SK-N-SH (cell line): ENCODE data around the gene TCF25. TPM values are rescaled to one million over a fixed set of nuclear protein-coding genes. Genes with fewer than 3 reads are reported as not detected.

Experiments used
- CTCF ChIA-PET: fragments of 300-600, 350-600 bp; formaldehyde crosslinking; extraction: SDS; loops from one replicate; lab custom pipeline; 2021; lab: Yijun Ruan, JAX
- POLR2A ChIA-PET: fragments of 350-600 bp; sonication (Branson Sonifier 250); formaldehyde crosslinking; extraction: SDS; loops from one replicate; lab custom pipeline; 2020; ENCODE audit warnings: antibody characterized with exemption, inconsistent platforms; lab: Yijun Ruan, JAX
- DNase-seq: peaks from one replicate; pipeline ENCODE4 v3.0.0; 2012
- H2AFZ ChIP-seq: fragments of 200-600 bp; sonication (generic); 2 replicates; pipeline ENCODE4 v1.8.1; 2016; ENCODE audit warnings: antibody characterized with exemption, mild to moderate bottlenecking, low read depth
- H3F3A ChIP-seq: fragments of 200-600 bp; sonication (generic); replicated peaks from 2 replicates; pipeline ENCODE3; 2016; ENCODE audit warnings: antibody characterized with exemption, mild to moderate bottlenecking; ENCODE audit not compliant: insufficient read depth
- H3K27ac ChIP-seq, 2 experiments: fragments of 200-500 bp in 1 of 2; fragments of 200-600 bp in 1 of 2; sonication (Bioruptor generic) in 1 of 2; sonication (generic), shearing (Covaris generic) in 1 of 2; 2 replicates each; pipeline versions ENCODE4 v1.5.1 to v1.6.1; 2014 to 2016; ENCODE audit warnings: low read depth in 2 of 2, inconsistent platforms in 1 of 2, low read length in 1 of 2, mild to moderate bottlenecking in 1 of 2, mixed read lengths in 1 of 2
- H3K27me3 ChIP-seq: fragments of 200-600 bp; sonication (generic), shearing (Covaris generic); 2 replicates; pipeline ENCODE4 v1.6.1; 2016; ENCODE audit warnings: mixed run types; ENCODE audit not compliant: insufficient read depth
- H3K36me3 ChIP-seq, 2 experiments: fragments of 200-500 bp in 1 of 2; fragments of 200-600 bp in 1 of 2; sonication (Bioruptor generic) in 1 of 2; sonication (generic) in 1 of 2; replicated peaks in 1 of 2; 2 replicates each; pipeline versions ENCODE3 to v1.5.1; 2014 to 2016; ENCODE audit warnings: low read length in 1 of 2, mild to moderate bottlenecking in 1 of 2; ENCODE audit not compliant: insufficient read depth in 2 of 2, control insufficient read depth in 1 of 2
- H3K4me1 ChIP-seq, 2 experiments: fragments of 200-500 bp in 1 of 2; fragments of 200-600 bp in 1 of 2; sonication (Bioruptor generic) in 1 of 2; sonication (generic), shearing (Covaris generic) in 1 of 2; 2 replicates each; pipeline versions ENCODE4 v1.5.1 to v1.6.1; 2014 to 2016; ENCODE audit warnings: low read depth in 1 of 2, low read length in 1 of 2, mixed run types in 1 of 2; ENCODE audit not compliant: insufficient read depth in 2 of 2, control insufficient read depth in 1 of 2
- H3K4me2 ChIP-seq: fragments of 200-600 bp; sonication (generic), shearing (Covaris generic); 2 replicates; pipeline ENCODE4 v1.6.1; 2017; ENCODE audit warnings: mixed run types
- H3K4me3 ChIP-seq, 2 experiments: fragments of 200-500 bp in 1 of 2; fragments of 200-600 bp in 1 of 2; sonication (Bioruptor generic) in 1 of 2; sonication (generic), shearing (Covaris generic) in 1 of 2; 2 replicates each; pipeline versions ENCODE4 v1.5.1 to v1.8.1; 2014 to 2016; ENCODE audit warnings: low read depth in 2 of 2, inconsistent platforms in 1 of 2, low read length in 1 of 2, mild to moderate bottlenecking in 1 of 2, mixed read lengths in 1 of 2, moderate library complexity in 1 of 2
- H3K79me2 ChIP-seq: fragments of 200-600 bp; sonication (generic); 2 replicates; pipeline ENCODE4 v1.8.1; 2017; ENCODE audit warnings: mild to moderate bottlenecking; ENCODE audit not compliant: insufficient read depth
- H3K9ac ChIP-seq: fragments of 200-600 bp; sonication (generic); 2 replicates; pipeline ENCODE4 v1.6.1; 2017; ENCODE audit warnings: mixed run types
- H3K9me2 ChIP-seq: fragments of 200-600 bp; sonication (generic); 2 replicates; pipeline ENCODE4 v1.6.1; 2017; ENCODE audit warnings: mixed run types
- H3K9me3 ChIP-seq: fragments of 200-600 bp; sonication (generic); 2 replicates; pipeline ENCODE4 v1.6.1; 2017; ENCODE audit warnings: mixed run types, mild to moderate bottlenecking, moderate library complexity
- H4K20me1 ChIP-seq: fragments of 200-600 bp; sonication (generic); 2 replicates; pipeline ENCODE4 v1.6.1; 2017; ENCODE audit warnings: mild to moderate bottlenecking, mixed run types; ENCODE audit not compliant: insufficient read depth
- CHD2 ChIP-seq: fragments of 150-350 bp; IDR thresholded peaks from 2 replicates; pipeline ENCODE4 v1.6.1; 2018; ENCODE audit warnings: low read length; ENCODE audit not compliant: partially characterized antibody
- EP300 ChIP-seq, 2 experiments: IDR thresholded peaks; 2 replicates each; pipeline versions ENCODE4 v1.4.0 to v1.6.1; 2012; ENCODE audit warnings: borderline replicate concordance in 1 of 2, low read depth in 1 of 2, low read length in 1 of 2
- FOXM1 ChIP-seq: IDR thresholded peaks from 2 replicates; pipeline ENCODE4 v1.4.0; 2012; ENCODE audit warnings: low read depth, mild to moderate bottlenecking
- GABPA ChIP-seq: IDR thresholded peaks from 2 replicates; pipeline ENCODE4 v1.4.0; 2012; ENCODE audit warnings: low read depth, mild to moderate bottlenecking
- JUND ChIP-seq: IDR thresholded peaks from 2 replicates; pipeline ENCODE4 v1.4.0; 2012
- NFIC ChIP-seq: IDR thresholded peaks from 2 replicates; pipeline ENCODE4 v1.4.0; 2012; ENCODE audit warnings: borderline replicate concordance
- PBX3 ChIP-seq: IDR thresholded peaks from 2 replicates; pipeline ENCODE4; 2012
- POLR2AphosphoS5 ChIP-seq: IDR thresholded peaks from 2 replicates; pipeline ENCODE4 v1.6.1; 2012; ENCODE audit warnings: low read depth, low read length
- RFX5 ChIP-seq: IDR thresholded peaks from 2 replicates; pipeline ENCODE4 v1.6.1; 2012; ENCODE audit warnings: mild to moderate bottlenecking, improper control_type of control experiment, low read length
- TCF12 ChIP-seq: IDR thresholded peaks from 2 replicates; pipeline ENCODE4 v1.4.0; 2012
- TEAD4 ChIP-seq: IDR thresholded peaks from 2 replicates; pipeline ENCODE4 v1.4.0; 2012; ENCODE audit warnings: mild to moderate bottlenecking, borderline replicate concordance; ENCODE audit not compliant: insufficient read depth
- USF1 ChIP-seq: IDR thresholded peaks from 2 replicates; pipeline ENCODE4 v1.4.0; 2012; ENCODE audit warnings: low read depth, borderline replicate concordance
- YY1 ChIP-seq: IDR thresholded peaks from 2 replicates; pipeline ENCODE4 v1.4.0; 2012; ENCODE audit warnings: low read depth, mild to moderate bottlenecking
- WGBS: methylation state at CpG from one replicate; pipeline ENCODE4 v1.1.6; 2017; ENCODE audit warnings: low lambda C conversion rate; 5-methylcytosine and 5-hydroxymethylcytosine counted together
- polyA plus RNA-seq, 3 experiments: library from polyadenylated mRNA; depleted of rRNA; stranded (reverse); fragments of >200 nt; gene quantifications; 2 replicates each; pipeline ENCODE4 v1.2.3, GENCODE V29; 2012
- TF ChIP-seq, protein P1 (sequence below): fragments of 150-350 bp; IDR thresholded peaks from 2 replicates; pipeline ENCODE4 v1.6.1; 2016; ENCODE audit warnings: mild to moderate bottlenecking, low read depth, low read length
- TF ChIP-seq, protein P2 (sequence below): IDR thresholded peaks from 2 replicates; pipeline ENCODE4 v1.4.0; 2012; ENCODE audit warnings: low read depth
- TF ChIP-seq, protein P3 (sequence below): IDR thresholded peaks from 2 replicates; pipeline ENCODE4 v1.4.0; 2012; ENCODE audit warnings: low read depth, borderline replicate concordance

TCF25 gene
- polyA plus RNA-seq, 1 of the 3 experiments (the other 2 are of a cell fraction): 208 TPM

DNA sequence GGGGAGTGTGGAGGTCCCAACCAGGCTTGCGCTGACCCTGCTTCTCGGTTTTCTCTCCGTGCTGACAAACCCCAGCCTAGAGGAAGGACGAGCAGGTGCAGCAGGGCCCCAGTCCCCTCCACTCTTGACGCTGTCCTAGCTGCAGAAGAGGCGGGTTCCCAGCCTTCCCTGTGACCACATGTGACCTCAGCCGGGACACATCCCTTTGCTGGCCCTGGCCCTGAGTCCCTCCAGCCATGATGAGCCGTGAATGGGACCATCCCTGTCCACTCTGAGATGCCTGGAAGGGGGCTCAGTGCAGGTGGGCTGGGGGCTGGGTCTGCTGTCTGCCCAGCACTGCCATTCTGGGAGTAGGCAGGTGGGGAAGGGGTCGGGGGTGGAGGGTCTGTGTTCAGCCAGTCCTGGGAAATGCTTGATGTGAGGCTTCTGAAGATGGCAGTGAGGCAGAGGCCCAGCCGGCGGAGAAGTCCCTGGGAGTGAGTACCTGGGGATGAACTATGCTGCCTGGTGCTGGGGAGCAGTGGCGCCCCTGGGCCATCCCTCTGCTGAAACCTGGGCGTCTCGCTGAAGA lies 47.8 kb downstream of the TCF25 start:
- Histone ChIP-seq H3K9me2 (no peaks in the 10 kb centered on the region), H3K27me3 (no peaks in the 10 kb centered on the region), H3K9ac (peak overlapping the region; percentile 96; the same call in 1 of the 2 replicates), H3K36me3 (no peaks in the 10 kb centered on the region), H3F3A (peaks cover 34% of the 10 kb centered on the region), H3K4me3 (peak overlapping the region; percentile 83 to 89; a peak in 3 of 4 replicates), H3K79me2 (peaks cover 34% of the 10 kb centered on the region), H2AFZ (no peak overlapping the region), H3K9me3 (no peaks in the 10 kb centered on the region), H3K4me2 (peak overlapping the region; percentile 93), H3K4me1 (peaks cover 12 to 47% of the 10 kb centered on the region in 2 experiments; a peak in 3 of 4 replicates), H3K27ac (peak overlapping the region; percentile 97 to 100), H4K20me1 (peaks cover 27% of the 10 kb centered on the region)
- TF ChIP-seq, protein P1, sequence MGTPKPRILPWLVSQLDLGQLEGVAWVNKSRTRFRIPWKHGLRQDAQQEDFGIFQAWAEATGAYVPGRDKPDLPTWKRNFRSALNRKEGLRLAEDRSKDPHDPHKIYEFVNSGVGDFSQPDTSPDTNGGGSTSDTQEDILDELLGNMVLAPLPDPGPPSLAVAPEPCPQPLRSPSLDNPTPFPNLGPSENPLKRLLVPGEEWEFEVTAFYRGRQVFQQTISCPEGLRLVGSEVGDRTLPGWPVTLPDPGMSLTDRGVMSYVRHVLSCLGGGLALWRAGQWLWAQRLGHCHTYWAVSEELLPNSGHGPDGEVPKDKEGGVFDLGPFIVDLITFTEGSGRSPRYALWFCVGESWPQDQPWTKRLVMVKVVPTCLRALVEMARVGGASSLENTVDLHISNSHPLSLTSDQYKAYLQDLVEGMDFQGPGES: no peak
- TF ChIP-seq PBX3 (no peak), NFIC (no peak), TEAD4 (no peak), JUND (no peak)
- POLR2A ChIA-PET: interaction anchor here (0.8 to 3.5 kb wide), 7 partner anchors 9 to 215 kb away, joined by 3 to 24 read pairs (median 7); partner anchors contain the start of gene TCF25
- WGBS: 62% methylated on average over 10 of the region's 14 CpGs
- DNase-seq: no peak
- CTCF ChIA-PET: interaction anchor here (1.6 to 6.1 kb wide), 3 partner anchors 11 to 99 kb away, joined by 3 to 53 read pairs (median 13); partner anchors contain the start of gene DBNDD1

GRCh38 chr16:89921702-89922476 lies 48.5 kb downstream of the TCF25 start:
- Histone ChIP-seq H3K4me1 (peaks cover 12 to 47% of the 10 kb centered on the region in 2 experiments; a peak in 3 of 4 replicates), H3K9me2 (no peaks in the 10 kb centered on the region), H3K27ac (peak overlapping the region; percentile 97 to 100), H3K79me2 (peaks cover 40% of the 10 kb centered on the region), H3K27me3 (no peaks in the 10 kb centered on the region), H3K4me3 (peak overlapping the region; percentile 83 to 89), H3K36me3 (no peaks in the 10 kb centered on the region), H3K9ac (peak overlapping the region; percentile 96), H2AFZ (no peak overlapping the region), H3K9me3 (no peaks in the 10 kb centered on the region), H3F3A (peaks cover 38% of the 10 kb centered on the region), H4K20me1 (peaks cover 34% of the 10 kb centered on the region), H3K4me2 (peak overlapping the region; percentile 93)
- ChIA-PET POLR2A (interaction anchor here (0.7 to 3.5 kb wide), 14 partner anchors 9 to 234 kb away, joined by 3 to 24 read pairs (median 6); partner anchors contain the start of genes DBNDD1 and TCF25), CTCF (interaction anchor here (1.4 to 6.1 kb wide), 5 partner anchors 12 to 216 kb away, joined by 3 to 53 read pairs (median 3); partner anchors contain the start of genes DBNDD1 and DEF8)
- DNase-seq: peak; percentile 84
- under 1% methylated on average over 15 of the region's 22 CpGs for WGBS
- TF ChIP-seq FOXM1 (no peak), GABPA (no peak), USF1 (0 out of 2 replicates have a peak, but pooled peaks have one; percentile 4), POLR2AphosphoS5 (peak; percentile 96), TCF12 (peak; percentile 71; the same call in 1 of the 2 replicates), RFX5 (no peak), EP300 (IDR thresholded peaks at IDR 0.05; ENCODE audit: borderline replicate concordance in 1 of 2, low read depth in 1 of 2, low read length in 1 of 2) (peak in 1 of 2 experiments; percentile 4; a peak in 1 of 4 replicates), YY1 (no peak), CHD2 (no peak), JUND (peak; percentile 80; the same call in 1 of the 2 replicates)
- TF ChIP-seq, protein P2, sequence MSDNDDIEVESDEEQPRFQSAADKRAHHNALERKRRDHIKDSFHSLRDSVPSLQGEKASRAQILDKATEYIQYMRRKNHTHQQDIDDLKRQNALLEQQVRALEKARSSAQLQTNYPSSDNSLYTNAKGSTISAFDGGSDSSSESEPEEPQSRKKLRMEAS: 0 out of 2 replicates have a peak, but pooled peaks have one; percentile 76
- TF ChIP-seq, protein P3, sequence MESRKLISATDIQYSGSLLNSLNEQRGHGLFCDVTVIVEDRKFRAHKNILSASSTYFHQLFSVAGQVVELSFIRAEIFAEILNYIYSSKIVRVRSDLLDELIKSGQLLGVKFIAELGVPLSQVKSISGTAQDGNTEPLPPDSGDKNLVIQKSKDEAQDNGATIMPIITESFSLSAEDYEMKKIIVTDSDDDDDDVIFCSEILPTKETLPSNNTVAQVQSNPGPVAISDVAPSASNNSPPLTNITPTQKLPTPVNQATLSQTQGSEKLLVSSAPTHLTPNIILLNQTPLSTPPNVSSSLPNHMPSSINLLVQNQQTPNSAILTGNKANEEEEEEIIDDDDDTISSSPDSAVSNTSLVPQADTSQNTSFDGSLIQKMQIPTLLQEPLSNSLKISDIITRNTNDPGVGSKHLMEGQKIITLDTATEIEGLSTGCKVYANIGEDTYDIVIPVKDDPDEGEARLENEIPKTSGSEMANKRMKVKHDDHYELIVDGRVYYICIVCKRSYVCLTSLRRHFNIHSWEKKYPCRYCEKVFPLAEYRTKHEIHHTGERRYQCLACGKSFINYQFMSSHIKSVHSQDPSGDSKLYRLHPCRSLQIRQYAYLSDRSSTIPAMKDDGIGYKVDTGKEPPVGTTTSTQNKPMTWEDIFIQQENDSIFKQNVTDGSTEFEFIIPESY: 0 out of 2 replicates have a peak, but pooled peaks have one; percentile 16
